Measurements from ENCODE around the gene IFT52. TPM values are rescaled to one million over a fixed set of nuclear protein-coding genes. Genes with fewer than 3 reads are reported as not detected.

The IFT52 gene
- total and polyA plus RNA-seq, 2 of the 8 experiments (the other 6 are each of a cell fraction or from before 2014, with no cell fraction given), result 35.6 to 40.4 TPM

DNA sequence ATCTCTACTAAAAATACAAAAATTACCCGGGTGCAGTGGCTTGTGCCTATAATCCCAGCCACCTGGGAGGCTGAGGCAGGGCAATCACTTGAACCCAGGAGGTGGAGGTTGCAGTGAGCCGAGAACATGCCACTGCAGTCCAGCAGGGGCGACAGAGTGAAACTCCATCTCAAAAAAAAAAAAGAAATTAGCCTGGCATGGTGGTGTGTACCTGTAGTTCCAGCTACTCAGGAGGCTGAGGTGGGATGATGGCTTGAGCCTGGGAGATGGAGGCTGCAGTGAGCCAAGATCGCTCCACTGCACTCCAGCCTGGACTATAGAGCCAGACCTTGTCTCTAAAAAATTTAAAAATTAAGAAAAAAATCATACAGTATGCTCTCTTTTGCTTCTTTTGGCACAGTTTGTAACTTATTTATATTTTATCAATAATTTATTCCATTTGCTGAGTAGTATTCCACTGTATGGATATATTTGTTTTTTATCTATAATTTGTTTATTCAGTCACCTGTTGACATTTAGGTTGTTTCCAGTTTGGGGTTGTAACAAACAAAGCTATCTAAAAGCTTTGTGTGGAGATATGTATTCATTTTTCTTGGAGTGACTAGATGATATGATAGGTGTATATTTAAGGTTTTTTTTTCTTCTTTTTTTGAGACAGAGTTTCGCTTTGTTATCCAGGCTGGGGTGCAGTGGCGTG lies 68.1 kb downstream of the IFT52 start:
- Histone ChIP-seq H3K79me1 (ENCODE audit: low read depth, low read length) (no peaks in the 10 kb centered on the region; the same call in 1 of the 2 replicates), H4K20me1 (replicated peaks in 1 of 2; ENCODE audit: control insufficient read depth in 1 of 2, insufficient read depth in 2 of 2, low read length in 2 of 2) (no peaks in the 10 kb centered on the region), H3K9ac (replicated peaks in 1 of 4; ENCODE audit: extremely low read depth in 1 of 4, low read depth in 3 of 4, low read length in 3 of 4) (no peak overlapping the region), H3K4me1 (replicated peaks in 1 of 4; ENCODE audit: control insufficient read depth in 3 of 4, insufficient read depth in 4 of 4, low read length in 3 of 4) (no peaks in the 10 kb centered on the region), H3K4me2 (ENCODE audit: insufficient read depth in 1 of 2, low read depth in 2 of 2, low read length in 2 of 2) (no peak overlapping the region; a peak in 1 of 4 replicates), H3K79me2 (ENCODE audit: control insufficient read depth in 1 of 2, insufficient read depth in 2 of 2, low read length in 2 of 2) (no peaks in the 10 kb centered on the region), H3K4me3 (ENCODE audit: extremely low read depth in 1 of 4, insufficient read depth in 2 of 4, low read depth in 3 of 4, low read length in 4 of 4) (no peak overlapping the region), H2BK20ac (ENCODE audit: low read length) (no peak overlapping the region), H2AK5ac (ENCODE audit: low read depth, low read length) (no peak overlapping the region), H3K18ac (ENCODE audit: extremely low read depth, low read length) (no peak overlapping the region), H4K91ac (replicated peaks; ENCODE audit: insufficient read length, low read length) (no peak overlapping the region), H3K23me2 (ENCODE audit: low read depth, low read length) (peaks cover 3% of the 10 kb centered on the region; the same call in 1 of the 2 replicates), H2BK15ac (ENCODE audit: low read length) (no peak overlapping the region), H2BK120ac (replicated peaks; ENCODE audit: low read depth, low read length) (no peak overlapping the region), H3K14ac (ENCODE audit: insufficient read length) (no peak overlapping the region), H3K27ac (ENCODE audit: low read depth, low read length) (no peak overlapping the region), H2BK12ac (ENCODE audit: low read depth, low read length) (no peak overlapping the region), H4K8ac (ENCODE audit: extremely low read depth, insufficient read depth, low read length) (no peak overlapping the region), H3K56ac (replicated peaks; ENCODE audit: insufficient read length, low read depth, low read length) (no peak overlapping the region), H2BK5ac (ENCODE audit: low read depth, low read length) (no peak overlapping the region), H3K36me3 (ENCODE audit: control insufficient read depth in 2 of 4, insufficient read depth in 4 of 4, low read length in 3 of 4) (no peaks in the 10 kb centered on the region), H3K4ac (replicated peaks; ENCODE audit: insufficient read length, low read depth, low read length) (no peak overlapping the region), H2AFZ (ENCODE audit: low read length) (no peak overlapping the region), H3K23ac (ENCODE audit: insufficient read length) (no peak overlapping the region), H3K27me3 (replicated peaks in 1 of 4; ENCODE audit: control insufficient read depth in 3 of 4, extremely low read depth in 1 of 4, insufficient read depth in 3 of 4, low read length in 3 of 4) (no peaks in the 10 kb centered on the region), H4K5ac (ENCODE audit: insufficient read length, low read depth, low read length) (no peak overlapping the region), H3K9me3 (ENCODE audit: insufficient read depth in 2 of 2, low read depth in 1 of 2, low read length in 1 of 2) (no peaks in the 10 kb centered on the region)
- no peak for DNase-seq (ENCODE audit: low read depth in 1 of 2, low spot score in 2 of 2)
- WGBS, 2 experiments (ENCODE audit: extremely low coverage in 1 of 2, insufficient coverage in 1 of 2, insufficient read length in 1 of 2, insufficient replicate concordance in 2 of 2, low coverage in 1 of 2, low lambda C conversion rate in 2 of 2, missing lambda C conversion rate in 1 of 2), result 76% methylated on average over 6 of the region's 6 CpGs; no CpG with 5 or more reads in 1 of the 2 experiments
- no peak for FAIRE-seq
- POLR2A ChIA-PET (ENCODE audit: partially characterized antibody), result interaction anchor here (0.6 kb wide), 1 partner anchor 298 kb away, joined by 3 read pairs; no protein-coding TSS in a partner anchor
- TF ChIP-seq CTCF (IDR thresholded peaks at IDR 0.05; ENCODE audit: control extremely low read depth in 1 of 3, insufficient read depth in 1 of 3, low read depth in 1 of 3, low read length in 3 of 3) (peak in 2 of 3 experiments; percentile 9 to 24; a peak in 2 of 4 replicates), E2F6 (IDR thresholded peaks at IDR 0.05) (no peak)
- CTCF ChIA-PET (ENCODE audit: partially characterized antibody), result interaction anchor here (0.6 to 1.0 kb wide), 4 partner anchors 9 to 177 kb away, joined by 3 to 4 read pairs (median 3); no protein-coding TSS in a partner anchor

Measured in H1 (cell line).